Osteocyte (in vitro differentiated cells): ENCODE data around the gene FHIT. TPM values are rescaled to one million over a fixed set of nuclear protein-coding genes. Genes with fewer than 3 reads are reported as not detected.

ENCODE experiments used
- DNase-seq: peaks from one replicate; pipeline ENCODE4 v3.0.0; 2021; ENCODE audit warnings: mixed read lengths; ENCODE audit not compliant: unreplicated experiment; ENCODE audit errors: extremely low spot score
- H3K27ac Mint-ChIP-seq: one replicate; pipeline ENCODE4 v1.8.0; 2021; ENCODE audit warnings: mild to moderate bottlenecking, mixed read lengths; ENCODE audit not compliant: unreplicated experiment
- H3K27me3 Mint-ChIP-seq: one replicate; pipeline ENCODE4 v1.8.0; 2021; ENCODE audit warnings: mixed read lengths; ENCODE audit not compliant: unreplicated experiment
- H3K36me3 Mint-ChIP-seq: one replicate; pipeline ENCODE4 v1.8.0; 2021; ENCODE audit warnings: mixed read lengths; ENCODE audit not compliant: unreplicated experiment
- H3K4me1 Mint-ChIP-seq: one replicate; pipeline ENCODE4 v1.8.0; 2021; ENCODE audit warnings: mixed read lengths; ENCODE audit not compliant: unreplicated experiment
- H3K4me3 Mint-ChIP-seq: one replicate; pipeline ENCODE4 v1.8.0; 2021; ENCODE audit warnings: mild to moderate bottlenecking, moderate library complexity, mixed read lengths; ENCODE audit not compliant: unreplicated experiment
- H3K9me3 Mint-ChIP-seq: one replicate; pipeline ENCODE4 v1.8.0; 2021; ENCODE audit warnings: mixed read lengths; ENCODE audit not compliant: unreplicated experiment
- CTCF ChIP-seq: fragments of 200-600 bp; sonication (generic); IDR thresholded peaks from 2 replicates; pipeline ENCODE4 v1.5.0; 2021; ENCODE audit warnings: antibody characterized with exemption, mild to moderate bottlenecking, moderate library complexity
- total RNA-seq: library from RNA; stranded (reverse); gene quantifications from 2 replicates; pipeline ENCODE4 v1.2.1, GENCODE V29; 2021

FHIT gene
- total RNA-seq, 1 donor from 2014 or later = 2.3 TPM

GRCh38 chr3:59876533-59877062 lies 1374.7 kb downstream of the FHIT start:
- Mint-ChIP-seq H3K4me1 (peaks cover 4% of the 10 kb centered on the region), H3K27ac (no peak overlapping the region), H3K9me3 (peaks cover 3% of the 10 kb centered on the region), H3K27me3 (peaks cover 19% of the 10 kb centered on the region), H3K4me3 (no peak overlapping the region), H3K36me3 (no peaks in the 10 kb centered on the region)
- DNase-seq = no peak
- no peak for TF ChIP-seq CTCF

GRCh38 chr3:59873576-59874230 lies 1377.5 kb downstream of the FHIT start:
- peaks cover 4% of the 10 kb centered on the region for H3K4me1 Mint-ChIP-seq
- H3K4me3 Mint-ChIP-seq = no peak overlapping the region
- H3K9me3 Mint-ChIP-seq = peaks cover 3% of the 10 kb centered on the region
- DNase-seq = no peak
- H3K36me3 Mint-ChIP-seq = no peaks in the 10 kb centered on the region
- H3K27me3 Mint-ChIP-seq = peaks cover 10% of the 10 kb centered on the region
- TF ChIP-seq CTCF = no peak
- no peak overlapping the region for H3K27ac Mint-ChIP-seq

- no peak for DNase-seq
- peaks cover 6% of the 10 kb centered on the region for H3K27me3 Mint-ChIP-seq
- no peaks in the 10 kb centered on the region for H3K36me3 Mint-ChIP-seq
- no peaks in the 10 kb centered on the region for H3K4me1 Mint-ChIP-seq
- H3K9me3 Mint-ChIP-seq = peaks cover 3% of the 10 kb centered on the region
- no peak overlapping the region for H3K27ac Mint-ChIP-seq
- no peak overlapping the region for H3K4me3 Mint-ChIP-seq
- TF ChIP-seq CTCF = no peak
Observed at GRCh38 chr3:59872128-59872527, 1379.1 kb downstream of the FHIT start.

- H3K9me3 Mint-ChIP-seq = no peaks in the 10 kb centered on the region
- TF ChIP-seq CTCF = no peak
- H3K27me3 Mint-ChIP-seq = peaks cover 6% of the 10 kb centered on the region
- no peaks in the 10 kb centered on the region for H3K36me3 Mint-ChIP-seq
- peaks cover 4% of the 10 kb centered on the region for H3K4me1 Mint-ChIP-seq
- H3K4me3 Mint-ChIP-seq = no peak overlapping the region
- no peak overlapping the region for H3K27ac Mint-ChIP-seq
- DNase-seq = no peak
Observed at GRCh38 chr3:59867185-59868002, 1383.9 kb downstream of the FHIT start.

GRCh38 chr3:59866076-59866475 lies 1385.2 kb downstream of the FHIT start:
- Mint-ChIP-seq H3K4me1 (peaks cover 4% of the 10 kb centered on the region), H3K36me3 (no peaks in the 10 kb centered on the region), H3K4me3 (no peak overlapping the region), H3K27ac (no peak overlapping the region), H3K27me3 (no peaks in the 10 kb centered on the region), H3K9me3 (no peaks in the 10 kb centered on the region)
- DNase-seq = no peak
- TF ChIP-seq CTCF = no peak
